Transverse colon (tissue), 4 donors: ENCODE measurements around the gene KIF7.

ENCODE experiments used
- EP300 ChIP-seq: sonication (generic); formaldehyde crosslinking; IDR thresholded peaks from one replicate; pipeline ENCODE4 v1.6.1; 2017; ENCODE audit warnings: antibody characterized with exemption, low read depth
- POLR2A ChIP-seq: fragments of 450-650 bp; IDR thresholded peaks from one replicate; pipeline ENCODE4 v1.6.1; 2016; ENCODE audit warnings: antibody characterized with exemption, mild to moderate bottlenecking, moderate library complexity
- POLR2AphosphoS5 ChIP-seq, 3 donors: sonication (generic); formaldehyde crosslinking; IDR thresholded peaks; one replicate each; pipeline ENCODE4 v1.6.1; 2016; ENCODE audit warnings: antibody characterized with exemption in 3 of 3
- TF ChIP-seq, protein P1 (sequence below), 5 experiments: fragments of 200-600 bp in 3 of 5; fragments of 450-650 bp in 2 of 5; sonication (generic) in 3 of 5; IDR thresholded peaks; 1 replicate in 2 of 5; 2 replicates in 3 of 5; pipeline ENCODE4 v1.5.1; 2016 to 2017; ENCODE audit warnings: antibody characterized with exemption in 5 of 5, inconsistent platforms in 3 of 5, mild to moderate bottlenecking in 2 of 5, moderate library complexity in 1 of 5

DNA sequence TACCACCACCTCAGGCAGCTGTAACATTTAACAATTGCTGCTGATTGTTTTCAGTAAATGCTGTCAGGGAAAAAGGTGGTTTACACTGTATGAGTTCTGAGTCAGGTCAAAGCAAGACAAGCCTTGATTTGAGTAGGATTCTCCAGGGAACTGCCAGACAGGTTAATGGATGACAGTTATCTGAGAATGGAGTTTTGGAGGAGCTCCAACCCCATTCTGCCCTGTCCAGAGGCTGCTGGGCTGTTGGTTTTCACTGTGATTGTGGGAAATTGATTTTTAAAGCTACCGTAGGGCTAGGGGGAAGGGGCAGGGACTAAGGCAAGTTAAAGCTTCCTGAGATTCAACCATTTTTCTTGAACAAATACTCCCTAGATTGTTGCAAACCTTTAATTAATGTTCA lies 40.1 kb downstream of the KIF7 start:
- no peak for TF ChIP-seq POLR2AphosphoS5 (IDR thresholded peaks at IDR 0.05)
- TF ChIP-seq, protein P1, sequence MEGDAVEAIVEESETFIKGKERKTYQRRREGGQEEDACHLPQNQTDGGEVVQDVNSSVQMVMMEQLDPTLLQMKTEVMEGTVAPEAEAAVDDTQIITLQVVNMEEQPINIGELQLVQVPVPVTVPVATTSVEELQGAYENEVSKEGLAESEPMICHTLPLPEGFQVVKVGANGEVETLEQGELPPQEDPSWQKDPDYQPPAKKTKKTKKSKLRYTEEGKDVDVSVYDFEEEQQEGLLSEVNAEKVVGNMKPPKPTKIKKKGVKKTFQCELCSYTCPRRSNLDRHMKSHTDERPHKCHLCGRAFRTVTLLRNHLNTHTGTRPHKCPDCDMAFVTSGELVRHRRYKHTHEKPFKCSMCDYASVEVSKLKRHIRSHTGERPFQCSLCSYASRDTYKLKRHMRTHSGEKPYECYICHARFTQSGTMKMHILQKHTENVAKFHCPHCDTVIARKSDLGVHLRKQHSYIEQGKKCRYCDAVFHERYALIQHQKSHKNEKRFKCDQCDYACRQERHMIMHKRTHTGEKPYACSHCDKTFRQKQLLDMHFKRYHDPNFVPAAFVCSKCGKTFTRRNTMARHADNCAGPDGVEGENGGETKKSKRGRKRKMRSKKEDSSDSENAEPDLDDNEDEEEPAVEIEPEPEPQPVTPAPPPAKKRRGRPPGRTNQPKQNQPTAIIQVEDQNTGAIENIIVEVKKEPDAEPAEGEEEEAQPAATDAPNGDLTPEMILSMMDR (IDR thresholded peaks at IDR 0.05): no peak
- TF ChIP-seq POLR2A: no peak
- TF ChIP-seq EP300: no peak
